HG03457 (cell line): ENCODE results near the gene DCC.

Experiments used
- ATAC-seq: cut with Tn5 transposase; IDR thresholded peaks from one replicate; pipeline ENCODE4 v1.9.1; 2021; ENCODE audit warnings: moderate number of reproducible peaks; ENCODE audit not compliant: unreplicated experiment

DCC gene

DNA sequence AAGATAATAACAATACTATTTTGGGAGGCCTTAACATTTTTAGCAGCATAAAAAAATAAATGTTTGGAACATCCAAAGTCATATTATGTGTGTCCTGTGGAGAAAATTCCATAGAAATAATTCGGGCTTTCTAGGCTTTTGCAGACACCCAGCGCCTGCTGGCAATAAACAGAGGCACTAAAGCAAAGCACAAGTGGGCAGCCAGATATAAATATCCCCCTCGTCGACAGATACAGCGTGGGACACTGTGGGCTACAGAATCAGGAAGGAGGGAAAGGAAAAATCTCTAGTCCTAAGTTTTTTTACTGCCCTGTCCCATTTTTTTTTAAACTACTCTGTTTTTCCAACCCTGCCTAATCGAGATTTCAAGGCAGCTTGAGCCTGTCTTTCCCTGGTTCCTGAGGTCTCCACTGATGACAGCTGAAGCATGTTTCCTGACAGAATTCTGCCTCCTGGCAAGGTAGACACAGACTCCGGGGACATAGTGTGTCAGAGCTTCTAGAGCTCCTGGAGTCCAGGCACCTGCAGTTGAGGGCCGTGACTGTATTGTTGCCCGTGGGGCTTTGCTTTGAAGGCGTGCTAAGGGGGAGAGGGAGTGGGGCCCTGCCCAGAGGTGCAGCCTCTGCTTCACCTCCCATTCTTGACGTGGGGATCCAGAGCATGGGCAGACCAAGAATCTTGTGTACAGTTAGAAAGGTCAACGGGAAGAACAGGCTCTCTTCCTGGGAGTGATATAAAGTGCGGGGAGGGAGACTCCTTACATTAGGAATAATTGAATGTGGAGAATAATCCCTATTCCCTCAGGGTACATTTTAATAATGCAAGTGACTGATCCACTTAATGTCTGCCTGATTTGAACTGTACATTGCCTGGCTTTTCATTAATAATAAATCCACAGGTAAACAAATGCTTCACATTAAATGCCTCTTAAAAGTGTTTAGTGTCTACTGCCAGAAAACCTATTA is 232.3 kb downstream of the DCC start:
- no peak for ATAC-seq

DNA sequence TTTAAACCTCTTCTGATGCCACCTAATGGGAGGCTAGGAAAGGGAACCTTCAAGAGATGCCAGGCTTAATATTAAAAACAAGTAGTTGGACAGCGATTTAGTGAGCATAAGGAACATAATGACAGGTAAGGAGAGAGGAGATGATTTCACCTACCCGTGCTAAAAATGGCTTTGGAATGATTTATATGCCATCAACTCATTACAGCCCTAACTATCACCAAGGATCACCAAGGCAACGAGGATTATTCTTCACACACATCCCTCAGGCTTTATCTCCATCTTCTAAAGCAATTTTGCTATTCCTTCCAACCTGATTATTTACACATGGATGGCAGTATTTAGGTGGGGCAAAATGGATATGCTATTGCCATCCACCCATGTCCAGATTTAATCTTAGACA is 237.8 kb downstream of the DCC start:
- no peak for ATAC-seq

DNA sequence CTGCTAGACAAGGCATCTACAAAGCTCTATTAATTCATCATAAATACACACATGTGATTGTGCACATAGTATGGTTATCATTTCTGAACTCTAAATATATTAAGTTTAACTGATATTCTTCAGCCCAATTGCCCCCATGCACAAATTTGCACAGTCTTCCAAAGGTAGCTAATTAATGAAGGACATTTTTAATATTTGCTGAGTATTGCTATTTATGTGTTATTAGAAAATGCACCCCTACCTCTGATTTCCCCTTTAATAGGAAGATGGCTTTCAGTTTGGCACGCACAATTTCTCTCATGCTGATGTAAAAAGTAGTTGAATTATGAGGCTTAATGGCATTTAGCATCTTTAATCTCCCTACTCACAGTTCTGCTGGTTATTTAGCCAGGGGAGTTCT is 242.1 kb downstream of the DCC start:
- no peak for ATAC-seq

DNA sequence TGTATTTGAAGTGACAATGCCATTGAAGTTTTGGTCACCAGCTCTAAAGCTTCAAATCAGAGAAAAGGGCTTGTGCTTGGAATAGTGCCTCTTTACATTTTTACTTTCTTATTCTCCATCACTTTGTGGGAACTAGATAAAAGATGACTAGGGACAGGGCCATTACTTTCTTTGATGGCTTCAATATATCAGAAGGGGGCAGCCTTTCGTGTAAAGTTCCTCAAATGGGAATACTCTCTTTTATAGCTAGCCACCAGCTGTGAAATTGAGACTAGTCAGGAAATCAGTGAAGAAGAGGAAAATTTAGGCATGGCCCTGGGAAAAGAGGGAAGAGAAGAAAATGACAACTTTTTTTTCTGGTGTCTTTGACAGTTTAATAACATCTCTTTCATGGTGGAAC is 242.5 kb downstream of the DCC start:
- no peak for ATAC-seq

DNA sequence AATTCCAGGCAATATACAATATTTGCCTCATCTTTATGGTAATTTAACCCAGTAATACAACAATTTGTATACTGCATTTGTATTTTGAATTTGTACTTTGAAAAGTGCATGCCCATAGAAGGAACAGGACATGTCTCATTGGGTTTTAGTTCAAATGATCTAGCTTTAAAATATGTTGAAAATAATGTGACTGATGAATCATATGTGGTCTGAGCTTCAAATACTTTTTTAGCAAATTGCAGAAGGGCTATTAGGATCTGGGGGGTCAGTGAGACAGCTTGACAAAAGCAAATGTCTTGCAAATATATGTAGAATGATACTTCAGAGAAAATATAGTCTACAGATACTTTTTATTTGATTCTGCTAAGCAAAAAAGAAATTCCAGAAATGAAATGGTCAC is 248.9 kb downstream of the DCC start:
- no peak for ATAC-seq

DNA sequence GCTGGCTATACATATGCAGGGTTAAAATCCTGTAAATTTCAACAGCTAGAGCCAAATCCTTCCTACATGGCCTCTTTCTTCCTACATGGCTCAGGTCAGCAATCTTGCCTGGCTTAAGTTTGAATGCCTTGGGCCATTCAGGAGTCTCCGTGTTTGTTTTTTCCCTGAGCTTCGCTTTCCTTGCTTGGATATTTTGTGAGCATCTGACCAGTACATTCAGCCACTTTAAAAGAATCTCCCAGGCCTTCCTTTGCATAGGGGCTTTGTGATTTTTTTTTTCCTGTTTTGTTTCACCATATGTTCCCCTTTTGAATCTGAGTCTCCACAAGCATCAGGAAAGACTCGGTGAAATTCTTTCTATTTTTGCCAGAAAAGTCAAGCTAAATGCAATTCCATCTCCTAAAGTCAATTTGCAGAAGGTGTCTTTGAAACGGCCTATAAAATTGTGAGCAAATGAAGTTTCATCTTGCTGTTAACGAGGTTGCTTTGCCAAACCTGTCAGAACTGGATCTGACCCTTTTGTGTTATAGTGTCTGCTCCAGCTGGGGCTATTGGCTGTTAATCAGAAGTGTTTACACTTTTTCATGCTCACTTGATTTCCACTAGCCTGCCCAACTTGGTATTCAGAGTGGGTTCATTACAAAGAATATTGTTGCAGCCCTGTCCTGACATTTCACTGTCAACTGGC is 256.9 kb downstream of the DCC start:
- no peak for ATAC-seq

DNA sequence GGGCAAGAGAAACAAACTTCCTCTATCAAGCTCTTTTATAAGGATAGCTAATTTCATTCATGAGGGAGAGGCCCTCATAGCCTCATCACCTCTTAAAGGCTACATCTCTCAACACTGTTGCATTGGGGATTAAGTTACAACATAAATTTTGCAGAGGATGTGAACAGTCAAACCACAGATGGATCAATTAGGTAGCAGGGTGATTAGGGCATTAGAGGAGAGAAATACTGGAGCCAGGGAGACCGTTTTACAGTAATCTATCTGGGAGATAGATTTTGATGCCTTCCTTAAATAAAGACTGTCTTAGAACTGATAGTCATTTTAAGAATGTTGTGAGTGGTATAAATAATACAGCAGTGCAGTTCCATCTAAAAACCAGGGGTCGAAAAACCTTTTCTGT is 258.9 kb downstream of the DCC start:
- ATAC-seq: no peak

DNA sequence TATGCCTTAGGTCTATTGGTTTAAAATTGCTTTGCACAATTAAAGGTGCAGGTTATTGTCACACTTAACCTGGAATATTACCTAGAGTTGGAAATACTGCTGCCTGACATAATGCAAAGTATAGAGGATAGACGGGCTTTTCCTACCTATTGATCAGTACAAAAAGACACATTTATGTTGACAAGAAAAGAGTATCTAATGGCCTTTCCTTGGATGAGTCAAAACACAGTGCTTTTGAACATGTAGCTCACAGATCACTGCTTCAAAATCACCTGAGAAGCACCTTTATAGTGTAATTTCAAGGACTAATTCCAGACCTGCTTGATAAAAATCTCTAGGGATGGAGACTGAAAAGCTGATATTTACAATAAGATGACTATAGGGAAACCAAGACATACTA is 262.8 kb downstream of the DCC start:
- no peak for ATAC-seq

DNA sequence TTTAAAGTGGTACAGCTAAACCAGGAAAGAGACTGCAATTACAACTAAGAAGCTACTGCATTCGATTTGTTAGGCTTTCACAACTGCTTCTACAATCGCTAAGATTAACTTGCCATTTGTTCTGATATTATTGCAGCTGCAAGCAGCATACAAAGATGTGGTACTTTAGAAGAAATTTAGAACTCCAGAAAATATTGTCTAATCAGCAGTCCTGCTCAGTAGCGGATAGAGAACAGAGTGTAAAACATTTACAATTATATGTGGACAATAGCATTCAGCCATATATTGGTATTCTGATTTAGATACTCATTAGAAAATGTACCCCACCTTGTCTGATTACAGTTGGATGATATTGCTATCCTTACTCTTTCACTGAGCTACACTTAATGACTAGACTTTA is 265.3 kb downstream of the DCC start:
- ATAC-seq: no peak

DNA sequence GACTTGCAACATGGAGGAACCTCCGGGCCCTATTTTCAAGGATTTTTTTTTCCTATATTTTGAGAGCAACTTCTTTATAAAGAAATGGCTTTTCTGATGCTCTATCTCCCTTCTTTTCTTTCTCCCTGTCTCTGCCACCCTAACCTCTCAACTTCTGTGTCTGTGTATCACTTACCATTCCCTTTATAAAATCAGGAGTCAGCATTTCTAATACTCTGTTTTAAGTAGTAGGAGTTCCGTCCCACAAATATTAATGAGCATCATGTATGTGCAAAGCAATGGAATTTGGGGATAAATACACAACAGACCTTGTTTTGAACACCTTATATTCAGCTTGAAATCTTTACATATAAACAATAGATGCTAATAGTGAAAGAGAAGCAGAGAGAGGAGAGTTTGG is 268.0 kb downstream of the DCC start:
- no peak for ATAC-seq

DNA sequence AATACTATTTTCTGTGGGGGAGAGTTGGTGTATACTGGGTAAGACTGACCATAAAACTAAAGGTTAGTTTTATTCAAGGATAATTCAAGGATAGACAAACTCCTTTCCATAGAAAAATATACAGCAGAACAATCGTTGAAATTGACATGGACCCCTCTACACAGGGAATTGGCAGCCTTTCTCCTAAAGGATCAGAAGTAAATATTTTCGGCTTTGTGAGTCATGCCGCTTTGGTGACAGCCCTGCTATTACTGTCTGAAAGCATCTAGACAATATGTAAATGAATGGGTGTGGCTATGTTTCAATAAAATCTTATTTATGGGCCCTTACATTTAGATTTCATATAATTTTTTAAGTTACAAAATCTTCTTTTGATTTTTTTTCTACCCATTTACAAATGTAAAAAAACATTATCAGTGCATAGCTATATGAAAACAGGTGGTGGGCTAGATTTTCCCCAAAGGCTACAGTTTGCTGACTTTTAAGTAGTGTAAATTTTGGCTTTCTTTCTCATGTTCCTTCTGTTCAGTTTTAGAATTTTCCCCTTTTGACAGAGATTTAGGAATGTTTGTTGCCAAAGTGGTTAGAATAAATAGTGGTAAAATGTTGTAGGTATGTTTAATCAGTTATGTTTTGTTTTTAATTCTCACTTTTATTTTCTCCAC is 270.6 kb downstream of the DCC start:
- ATAC-seq: no peak

DNA sequence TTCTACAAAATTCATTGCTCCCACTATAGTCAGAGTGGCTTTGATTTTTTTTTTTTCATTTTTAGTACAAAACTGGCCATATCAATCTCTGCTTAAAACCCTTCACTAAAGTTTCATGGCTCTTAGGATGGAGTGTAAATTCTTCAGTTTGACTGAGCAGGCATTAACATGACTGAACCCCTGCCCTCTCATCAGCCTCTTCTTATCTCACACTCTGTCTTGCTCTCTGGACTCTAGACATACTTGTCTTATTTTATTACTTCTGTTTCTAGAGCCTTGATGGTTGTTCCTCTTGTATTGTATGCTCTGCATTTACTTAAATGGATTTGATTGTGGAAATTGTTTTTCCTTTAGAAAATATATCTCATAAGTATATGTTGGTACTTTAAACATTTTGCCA is 272.4 kb downstream of the DCC start:
- no peak for ATAC-seq

DNA sequence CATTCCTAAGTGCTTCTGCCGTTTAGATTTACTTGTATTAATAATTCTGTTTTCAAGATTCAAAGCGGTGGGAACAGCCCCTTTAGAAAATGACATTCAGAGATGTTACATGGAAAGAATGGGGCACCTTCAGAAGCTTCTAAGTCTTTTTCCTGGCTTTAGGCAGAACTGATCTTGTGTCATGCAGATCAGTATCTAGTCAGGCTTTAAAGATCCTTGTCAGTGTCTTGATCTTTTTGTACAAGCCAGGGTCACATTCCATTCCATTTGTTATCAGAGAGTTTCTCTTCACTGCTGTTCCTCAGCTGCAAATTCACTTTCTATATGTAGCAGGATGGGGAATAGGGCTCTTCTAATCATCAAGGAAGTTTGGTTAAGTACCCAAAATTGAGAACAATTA is 275.3 kb downstream of the DCC start:
- no peak for ATAC-seq

DNA sequence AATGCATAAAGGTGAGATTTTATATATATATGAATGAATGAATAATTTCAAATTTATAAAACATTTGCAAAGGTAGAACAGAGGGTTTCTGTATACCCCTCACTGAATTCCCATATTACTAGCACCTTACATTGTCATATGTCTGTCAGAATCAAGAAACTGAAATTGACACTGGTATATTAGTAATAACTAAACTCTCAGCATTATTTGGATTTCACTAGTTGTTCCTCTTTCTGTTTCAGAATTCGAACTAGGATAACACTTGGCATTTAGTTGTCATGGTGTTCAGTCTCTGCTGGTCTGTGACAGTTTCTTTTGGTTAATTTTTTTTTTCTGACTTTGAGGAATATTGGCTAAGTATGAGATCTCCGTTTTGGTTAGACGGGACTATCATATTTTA is 275.9 kb downstream of the DCC start:
- peak; percentile 88 for ATAC-seq

DNA sequence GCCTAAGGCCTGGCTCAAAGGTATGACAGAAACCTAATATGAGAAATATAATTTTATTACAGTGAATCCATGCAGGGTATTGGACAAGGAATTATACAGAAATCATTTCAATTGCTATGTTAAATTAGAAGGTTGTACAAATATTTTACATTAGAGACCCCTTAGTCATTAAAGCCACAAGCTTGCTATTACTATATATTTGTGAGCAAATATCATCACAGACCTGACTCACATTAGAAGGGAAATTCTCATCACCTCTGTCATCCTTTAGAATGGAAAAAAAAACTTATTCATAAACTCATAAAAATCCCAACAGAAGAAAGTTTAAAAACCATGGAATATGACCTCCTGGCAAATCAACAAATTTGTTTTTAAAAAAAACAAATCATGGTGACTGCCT is 277.9 kb downstream of the DCC start:
- ATAC-seq: no peak

DNA sequence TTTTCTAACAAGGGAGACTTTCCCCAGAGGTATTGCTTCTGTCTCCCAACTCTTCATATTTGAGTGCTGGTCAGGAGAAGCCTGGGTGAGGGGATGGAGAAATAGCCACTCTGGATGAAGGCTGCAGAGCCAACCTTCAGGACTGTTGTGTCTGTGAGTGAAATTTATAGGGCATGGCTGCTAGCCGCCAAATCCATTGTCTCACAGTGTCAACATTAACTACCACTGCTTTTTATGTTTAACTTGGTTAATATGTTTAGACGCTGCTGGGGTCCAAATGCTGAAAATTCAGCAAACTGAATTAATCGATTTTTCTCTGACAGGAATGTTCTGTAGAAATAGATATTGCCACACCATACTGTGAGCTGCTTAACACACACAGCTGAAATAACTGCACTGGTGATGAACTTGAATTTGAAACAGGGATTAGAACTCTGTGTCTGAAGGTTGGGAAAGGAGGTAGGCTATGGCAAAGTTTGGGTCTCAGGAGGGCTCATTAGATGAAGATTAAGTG is 281.0 kb downstream of the DCC start:
- ATAC-seq: no peak

DNA sequence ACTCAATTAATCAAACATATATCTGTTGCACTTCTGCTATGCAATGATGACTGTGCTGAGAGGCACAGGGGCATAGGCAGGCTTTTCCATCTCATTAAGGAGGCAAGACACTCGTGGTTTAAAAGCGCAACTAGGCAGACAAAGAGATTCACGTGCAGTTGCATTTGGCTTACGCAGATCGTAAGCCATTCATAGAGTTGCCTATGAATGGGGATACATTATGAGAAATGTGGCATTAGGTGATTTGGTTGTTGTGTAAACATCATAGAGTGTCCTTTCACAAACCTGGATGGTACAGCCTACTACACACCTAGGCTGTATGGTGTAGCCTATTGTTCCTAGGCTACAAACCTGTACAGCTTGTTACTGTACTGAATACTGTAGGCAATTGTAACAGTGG is 284.7 kb downstream of the DCC start:
- no peak for ATAC-seq

DNA sequence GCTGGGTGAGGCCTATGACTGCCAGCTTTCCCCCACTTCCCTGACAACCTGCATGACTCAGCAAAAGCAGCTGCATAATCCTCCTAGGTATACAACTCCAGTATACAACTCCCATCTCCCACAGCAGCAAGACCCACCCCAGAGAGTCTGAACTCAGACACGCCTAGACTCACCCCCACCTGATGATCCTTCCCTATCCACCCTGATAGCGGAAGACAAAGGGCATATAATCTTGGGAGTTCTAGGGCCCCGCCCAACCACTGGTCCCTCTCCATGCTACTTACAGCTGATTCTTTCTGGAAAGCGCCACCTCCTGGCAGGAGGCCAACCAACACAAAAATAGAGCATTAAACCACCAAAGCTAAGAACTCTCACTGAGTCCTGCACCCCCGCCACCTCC is 296.5 kb downstream of the DCC start:
- ATAC-seq: no peak

DNA sequence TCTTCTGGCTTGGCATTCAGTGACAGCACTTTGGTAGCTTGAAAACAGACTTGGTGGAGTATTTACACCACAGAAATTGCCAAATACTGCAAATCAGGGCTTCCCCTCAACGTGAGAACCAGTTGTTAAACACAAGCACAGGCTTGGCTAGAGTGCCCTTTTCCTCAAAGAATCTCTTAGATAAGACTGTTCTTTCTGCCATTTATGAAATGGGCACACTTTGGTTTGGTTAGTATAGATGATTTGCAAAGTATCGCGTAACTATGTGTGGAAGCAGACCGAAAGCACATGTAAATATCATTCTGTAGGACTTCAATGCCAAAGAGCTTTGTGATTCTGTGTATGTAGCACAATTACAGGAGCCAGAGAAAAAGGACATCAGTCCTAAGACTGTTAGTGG is 308.2 kb downstream of the DCC start:
- no peak for ATAC-seq

DNA sequence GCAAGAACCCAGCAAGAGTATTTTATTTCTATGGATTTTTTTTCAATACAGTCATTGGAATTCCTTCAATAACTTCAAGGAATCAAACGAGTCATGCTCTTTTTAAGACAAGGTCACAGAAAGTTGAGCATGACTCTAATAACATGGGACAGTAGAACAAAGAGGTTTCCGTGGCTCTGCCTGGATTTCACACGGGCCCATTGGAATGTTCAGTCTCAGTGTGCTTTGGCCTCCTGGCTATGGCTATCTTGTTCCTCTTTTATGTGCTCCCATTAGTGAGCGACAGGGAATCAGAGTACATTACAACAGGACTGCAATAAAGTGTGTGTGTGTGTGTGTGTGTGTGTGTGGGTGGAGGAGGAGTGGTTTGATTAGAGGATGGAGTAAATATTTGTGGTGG is 312.4 kb downstream of the DCC start:
- ATAC-seq: no peak

DNA sequence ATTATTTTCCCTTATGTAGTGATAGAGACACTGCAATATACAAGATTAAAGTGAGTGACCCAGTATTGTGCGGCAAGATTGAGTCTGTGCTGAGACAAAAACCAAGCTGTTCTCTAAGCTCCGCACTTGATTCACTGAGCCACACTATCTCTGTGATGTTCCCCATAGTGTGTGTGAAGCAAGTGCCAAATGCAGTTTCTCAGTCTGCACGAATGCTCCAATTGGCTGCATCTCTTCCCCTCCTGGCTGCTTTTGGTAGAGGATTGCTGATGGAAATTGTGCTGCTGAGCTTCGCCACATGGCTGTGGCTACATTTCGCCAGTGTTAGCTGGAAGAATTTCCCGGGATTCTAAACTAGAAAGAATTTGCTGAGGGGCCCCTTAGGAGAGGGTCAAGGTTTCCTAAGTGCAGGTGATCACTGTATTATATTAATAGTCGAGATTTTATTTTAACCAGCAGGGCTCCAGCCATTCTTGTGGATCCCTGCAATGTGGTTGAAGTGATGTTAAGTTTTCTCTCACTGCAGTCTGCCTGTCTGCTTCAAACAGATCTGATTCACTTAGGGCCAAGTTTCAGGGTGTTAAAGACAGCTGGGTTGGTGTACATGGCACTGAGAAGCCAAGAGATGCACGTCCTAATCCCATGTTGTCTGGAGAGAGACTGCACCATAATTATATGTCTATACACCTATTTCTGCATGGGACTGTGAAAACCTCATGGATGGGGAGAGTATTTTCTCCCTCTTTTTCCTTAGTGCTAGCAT is 317.2 kb downstream of the DCC start:
- ATAC-seq: no peak
